A549 (cell line): ENCODE measurements around the gene POLD2. TPM values are rescaled to one million over a fixed set of nuclear protein-coding genes. Genes with fewer than 3 reads are reported as not detected.

Experiments
- ATAC-seq, 2 experiments: fragments of 200-7000 bp in 1 of 2; fragments of >200 bp in 1 of 2; cut with Nextera tagmentation in 1 of 2; cut with Tn5 transposase in 1 of 2; 3 replicates each; pipeline versions ENCODE4 v1.8.0 to v1.9.1; 2018 to 2020; ENCODE audit warnings: mild to moderate bottlenecking in 1 of 2, moderate library complexity in 1 of 2
- CTCF ChIA-PET: fragments of 300-600 bp; sonication (Branson Sonifier 250); formaldehyde crosslinking; extraction: SDS; loops from one replicate; lab custom pipeline; 2021; ENCODE audit warnings: antibody characterized with exemption, inconsistent platforms; lab: Yijun Ruan, JAX
- POLR2A ChIA-PET: fragments of 350-600 bp; formaldehyde crosslinking; extraction: SDS; loops from one replicate; lab custom pipeline; 2021; ENCODE audit warnings: antibody characterized with exemption, inconsistent platforms; lab: Yijun Ruan, JAX
- DNase-seq, 2 experiments: peaks; one replicate each; pipeline versions ENCODE4 v3.0.0 to v3.0.0-alpha.2; 2011 to 2016; ENCODE audit warnings: low read depth in 1 of 2, low spot score in 1 of 2
- FAIRE-seq: peaks from 2 replicates; lab custom pipeline; 2011; peaks lifted over from hg19 to GRCh38; lab: Jason Lieb, UNC
- H3K27ac ChIP-seq, 2 experiments: fragments of >200 bp; sonication (Bioruptor Twin); formaldehyde crosslinking; 3 replicates each; pipeline ENCODE4 v1.5.1; 2016 to 2017
- H3K4me1 ChIP-seq: fragments of >200 bp; sonication (Bioruptor Twin); formaldehyde crosslinking; 3 replicates; pipeline ENCODE4 v1.6.1; 2016
- H3K4me2 ChIP-seq: fragments of >200 bp; sonication (Bioruptor Twin); formaldehyde crosslinking; 3 replicates; pipeline ENCODE4 v1.6.1; 2016
- H3K4me3 ChIP-seq: fragments of >200 bp; sonication (Bioruptor Twin); formaldehyde crosslinking; 3 replicates; pipeline ENCODE4 v1.5.1; 2016
- H3K9me3 ChIP-seq: fragments of >200 bp; sonication (Bioruptor Twin); formaldehyde crosslinking; 3 replicates; pipeline ENCODE4 v1.6.1; 2016
- ATOH8 ChIP-seq: fragments of 250-450 bp; sonication (Bioruptor Pico); IDR thresholded peaks from 2 replicates; pipeline ENCODE4 v1.5.0; 2020; ENCODE audit warnings: low read depth, mild to moderate bottlenecking, moderate library complexity
- CBX2 ChIP-seq: fragments of 200-600 bp; sonication (generic); IDR thresholded peaks from 2 replicates; pipeline ENCODE4 v1.6.1; 2016; ENCODE audit warnings: low read depth, mild to moderate bottlenecking, borderline replicate concordance
- CBX8 ChIP-seq: fragments of 200-600 bp; sonication (generic); IDR thresholded peaks from 2 replicates; pipeline ENCODE4 v1.6.1; 2016
- CEBPB ChIP-seq, 2 experiments: fragments of >200 bp in 1 of 2; sonication (Bioruptor Twin) in 1 of 2; formaldehyde crosslinking in 1 of 2; IDR thresholded peaks; 2 replicates each; pipeline ENCODE4 v1.6.1; 2012 to 2016
- EHF ChIP-seq: fragments of 250-450 bp; sonication (Bioruptor Pico); IDR thresholded peaks from 2 replicates; pipeline ENCODE4 v1.5.0; 2020; ENCODE audit warnings: mild to moderate bottlenecking
- EHMT2 ChIP-seq: fragments of 200-600 bp; sonication (generic); IDR thresholded peaks from 2 replicates; pipeline ENCODE4 v1.6.1; 2016; ENCODE audit warnings: antibody characterized with exemption, low read depth, mild to moderate bottlenecking, moderate library complexity
- EP300 ChIP-seq, 2 experiments: fragments of >200 bp; sonication (Bioruptor Twin); formaldehyde crosslinking; IDR thresholded peaks; 2 replicates in 1 of 2; 3 replicates in 1 of 2; pipeline ENCODE4 v1.6.1; 2016 to 2017
- ESRRA ChIP-seq: fragments of 150-350 bp; IDR thresholded peaks from 2 replicates; pipeline ENCODE4 v1.6.1; 2014; ENCODE audit warnings: mild to moderate bottlenecking, low read length, borderline replicate concordance
- FOSB ChIP-seq: fragments of 250-450 bp; sonication (Bioruptor Pico); IDR thresholded peaks from 2 replicates; pipeline ENCODE4 v1.5.0; 2020; ENCODE audit warnings: mild to moderate bottlenecking, moderate library complexity
- FOXS1 ChIP-seq: fragments of 250-450 bp; sonication (Bioruptor Pico); IDR thresholded peaks from 2 replicates; pipeline ENCODE4 v1.5.0; 2020; ENCODE audit warnings: mild to moderate bottlenecking, moderate library complexity
- GATA3 ChIP-seq: IDR thresholded peaks from 2 replicates; pipeline ENCODE4 v1.6.1; 2012; ENCODE audit warnings: borderline replicate concordance
- HES2 ChIP-seq: fragments of >200 bp; sonication (Bioruptor Twin); formaldehyde crosslinking; IDR thresholded peaks from 2 replicates; pipeline ENCODE4 v1.6.1; 2016
- HEYL ChIP-seq: fragments of 250-450 bp; sonication (Bioruptor Pico); IDR thresholded peaks from 2 replicates; pipeline ENCODE4 v1.8.0; 2021; ENCODE audit warnings: mild to moderate bottlenecking, moderate library complexity
- HOXB5 ChIP-seq: fragments of 250-450 bp; sonication (Bioruptor Pico); IDR thresholded peaks from 2 replicates; pipeline ENCODE4 v1.5.0; 2020; ENCODE audit warnings: mild to moderate bottlenecking, moderate library complexity
- JUNB ChIP-seq: fragments of >200 bp; sonication (Bioruptor Twin); formaldehyde crosslinking; IDR thresholded peaks from 2 replicates; pipeline ENCODE4 v1.6.1; 2016
- KDM1A ChIP-seq: fragments of 200-600 bp; sonication (generic); IDR thresholded peaks from 2 replicates; pipeline ENCODE4 v1.6.1; 2016; ENCODE audit warnings: low read depth, mild to moderate bottlenecking
- KDM5A ChIP-seq: fragments of 200-600 bp; sonication (generic); IDR thresholded peaks from 2 replicates; pipeline ENCODE4 v1.6.1; 2016; ENCODE audit warnings: antibody characterized with exemption, mild to moderate bottlenecking
- MAZ ChIP-seq: fragments of 150-350 bp; IDR thresholded peaks from 2 replicates; pipeline ENCODE4 v1.6.1; 2014; ENCODE audit warnings: antibody characterized with exemption, low read depth, low read length, borderline replicate concordance
- NPAS2 ChIP-seq: fragments of 250-450 bp; sonication (Bioruptor Pico); IDR thresholded peaks from 2 replicates; pipeline ENCODE4 v1.8.0; 2022; ENCODE audit warnings: mild to moderate bottlenecking, moderate library complexity, borderline replicate concordance
- NR3C1 ChIP-seq: fragments of >200 bp; sonication (Bioruptor Twin); formaldehyde crosslinking; IDR thresholded peaks from 3 replicates; pipeline ENCODE4 v1.6.1; 2017
- RCOR1 ChIP-seq: fragments of 150-350 bp; IDR thresholded peaks from 2 replicates; pipeline ENCODE4 v1.6.1; 2014; ENCODE audit warnings: antibody characterized with exemption, low read length, low read depth
- SREBF2 ChIP-seq: fragments of 450-650 bp; IDR thresholded peaks from 2 replicates; pipeline ENCODE4 v1.6.1; 2014; ENCODE audit warnings: mild to moderate bottlenecking, moderate library complexity
- ZSCAN20 ChIP-seq: fragments of 250-450 bp; sonication (Bioruptor Pico); IDR thresholded peaks from 2 replicates; pipeline ENCODE4 v1.8.0; 2022; ENCODE audit warnings: mild to moderate bottlenecking, moderate library complexity
- WGBS: methylation state at CpG from one replicate; pipeline ENCODE4 v1.1.6; 2017; ENCODE audit errors: missing lambda C conversion rate; 5-methylcytosine and 5-hydroxymethylcytosine counted together
- polyA plus RNA-seq, 4 experiments: library from polyadenylated mRNA; depleted of rRNA in 3 of 4; stranded (reverse); fragments of >200 nt; fragmentation: RNase III in 1 of 4; extraction: RNeasy Plus Mini Kit Qiagen cat#74134 plus additional on column Dnase treatment in 1 of 4; gene quantifications; 2 replicates in 3 of 4; 3 replicates in 1 of 4; pipeline ENCODE4 v1.2.3, GENCODE V29; 2011 to 2017
- TF ChIP-seq, protein P1 (sequence below): IDR thresholded peaks from 2 replicates; pipeline ENCODE4 v1.6.1; 2012

The POLD2 gene
- polyA plus RNA-seq, 2 of the 4 experiments (the other 2 are of a cell fraction) = 126 to 138 TPM

DNA sequence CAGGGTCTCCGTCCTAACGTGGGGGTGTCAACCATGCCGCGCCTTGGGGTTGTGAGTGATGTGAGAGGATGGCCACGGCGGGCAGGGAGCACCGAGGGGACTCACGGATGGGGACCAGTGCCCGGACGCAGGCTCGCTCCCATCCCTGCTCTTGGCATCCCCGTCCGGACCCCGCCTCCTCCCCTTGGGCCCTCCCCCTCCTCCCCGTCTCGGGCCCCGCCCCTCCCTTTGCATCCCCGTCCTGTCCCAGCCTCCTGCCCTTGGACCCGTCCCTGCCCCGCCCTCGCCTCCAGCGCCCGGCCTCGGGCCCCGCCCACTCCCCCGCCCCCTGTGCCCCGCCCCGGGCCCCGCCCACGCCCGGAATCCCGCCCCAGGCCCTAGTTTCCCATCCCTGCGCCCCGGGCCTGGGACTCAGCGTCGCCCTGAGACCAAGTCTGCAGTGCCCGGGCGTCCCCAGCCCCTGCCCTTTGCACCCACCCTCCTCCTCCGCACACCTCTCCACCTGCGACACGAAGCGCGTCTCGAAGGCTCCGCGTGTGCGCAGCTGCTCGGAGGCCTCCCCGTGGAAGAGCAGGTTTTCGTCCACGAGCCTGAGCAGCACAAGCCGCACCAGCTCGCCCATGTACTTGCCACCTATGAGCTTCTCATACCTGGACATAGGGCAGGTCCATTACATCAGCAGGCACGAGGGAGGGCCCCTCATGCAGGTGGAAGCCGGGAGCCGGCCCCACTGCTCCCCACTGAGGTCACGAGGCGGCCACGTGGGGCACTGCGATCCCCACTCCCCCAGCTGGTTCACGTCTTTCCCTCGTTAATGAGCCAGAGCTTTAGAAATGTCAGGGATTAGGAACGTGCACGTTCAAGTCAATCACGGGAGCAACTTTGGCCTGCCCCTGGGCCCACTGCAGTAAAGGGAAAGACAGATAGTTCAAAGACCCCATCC lies 22.9 kb upstream of the POLD2 start:
- H3K4me1 ChIP-seq = no peaks in the 10 kb centered on the region
- 89% methylated on average over 40 of the region's 65 CpGs for WGBS
- H3K4me2 ChIP-seq = peak overlapping the region; percentile 58
- H3K9me3 ChIP-seq = no peaks in the 10 kb centered on the region
- ChIA-PET POLR2A (no interaction called here), CTCF (interaction anchor here (1.0 to 2.0 kb wide), 2 partner anchors 51 to 127 kb away, joined by 3 to 5 read pairs; no protein-coding TSS in a partner anchor)
- FAIRE-seq (no peak), DNase-seq (peak; percentile 46 to 65), ATAC-seq (peak in 1 of 2 experiments; percentile 82; a peak in 3 of 6 replicates)
- TF ChIP-seq ATOH8 (CRISPR knock-in tag) (no peak), CEBPB (IDR thresholded peaks at IDR 0.05) (no peak), CBX8 (no peak), NPAS2 (CRISPR knock-in tag) (no peak), SREBF2 (no peak), RCOR1 (no peak), HOXB5 (CRISPR knock-in tag) (no peak), ESRRA (no peak), FOXS1 (no peak), HEYL (CRISPR knock-in tag) (no peak), HES2 (no peak), KDM5A (no peak), NR3C1 (no peak), CBX2 (no peak), EP300 (IDR thresholded peaks at IDR 0.05) (no peak), EHMT2 (no peak), GATA3 (no peak), ZSCAN20 (CRISPR knock-in tag) (no peak), KDM1A (no peak), MAZ (no peak)
- H3K27ac ChIP-seq = no peak overlapping the region
- H3K4me3 ChIP-seq = no peak overlapping the region

- peak overlapping the region; percentile 58 for H3K4me2 ChIP-seq
- DNase-seq (no peak), ATAC-seq (no peak), FAIRE-seq (no peak)
- ChIA-PET POLR2A (no interaction called here), CTCF (interaction anchor here (0.6 kb wide), 1 partner anchor 68 kb away, joined by 3 read pairs; no protein-coding TSS in a partner anchor)
- no peak for TF ChIP-seq JUNB
- TF ChIP-seq CBX8 = no peak
- TF ChIP-seq EHF (CRISPR knock-in tag) = no peak
- no peak for TF ChIP-seq FOSB (CRISPR knock-in tag)
- no peaks in the 10 kb centered on the region for H3K4me1 ChIP-seq
- H3K27ac ChIP-seq = no peak overlapping the region
- WGBS = 89% methylated on average over 49 of the region's 53 CpGs
- no peak overlapping the region for H3K4me3 ChIP-seq
- H3K9me3 ChIP-seq = no peaks in the 10 kb centered on the region
Measured at GRCh38 chr7:44145479-44145968, 22.2 kb upstream of the POLD2 start.

GRCh38 chr7:44144968-44145478 lies 21.7 kb upstream of the POLD2 start:
- Histone ChIP-seq H3K27ac (no peak overlapping the region), H3K4me2 (no peak overlapping the region), H3K9me3 (no peaks in the 10 kb centered on the region), H3K4me3 (no peak overlapping the region)
- ChIA-PET POLR2A (no interaction called here), CTCF (interaction anchor here (0.6 kb wide), 1 partner anchor 68 kb away, joined by 3 read pairs; no protein-coding TSS in a partner anchor)
- no peak for ATAC-seq
- no peak for FAIRE-seq
- WGBS = 86% methylated on average over 23 of the region's 31 CpGs
- TF ChIP-seq GATA3 (no peak), HES2 (no peak), FOSB (CRISPR knock-in tag) (no peak)
- TF ChIP-seq, protein P1, sequence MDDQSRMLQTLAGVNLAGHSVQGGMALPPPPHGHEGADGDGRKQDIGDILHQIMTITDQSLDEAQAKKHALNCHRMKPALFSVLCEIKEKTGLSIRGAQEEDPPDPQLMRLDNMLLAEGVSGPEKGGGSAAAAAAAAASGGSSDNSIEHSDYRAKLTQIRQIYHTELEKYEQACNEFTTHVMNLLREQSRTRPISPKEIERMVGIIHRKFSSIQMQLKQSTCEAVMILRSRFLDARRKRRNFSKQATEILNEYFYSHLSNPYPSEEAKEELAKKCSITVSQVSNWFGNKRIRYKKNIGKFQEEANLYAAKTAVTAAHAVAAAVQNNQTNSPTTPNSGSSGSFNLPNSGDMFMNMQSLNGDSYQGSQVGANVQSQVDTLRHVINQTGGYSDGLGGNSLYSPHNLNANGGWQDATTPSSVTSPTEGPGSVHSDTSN = no peak
- TF ChIP-seq, all 56 proteins: peak for 0
- no peaks in the 10 kb centered on the region for H3K4me1 ChIP-seq
- no peak for DNase-seq
